ENCODE results near the gene MRPL2.
"Not testable (repeated sequence)": the region's sequence is repeated elsewhere in the genome, so short reads cannot be mapped to it uniquely, and the experiment has no call there.

The MRPL2 gene

DNA sequence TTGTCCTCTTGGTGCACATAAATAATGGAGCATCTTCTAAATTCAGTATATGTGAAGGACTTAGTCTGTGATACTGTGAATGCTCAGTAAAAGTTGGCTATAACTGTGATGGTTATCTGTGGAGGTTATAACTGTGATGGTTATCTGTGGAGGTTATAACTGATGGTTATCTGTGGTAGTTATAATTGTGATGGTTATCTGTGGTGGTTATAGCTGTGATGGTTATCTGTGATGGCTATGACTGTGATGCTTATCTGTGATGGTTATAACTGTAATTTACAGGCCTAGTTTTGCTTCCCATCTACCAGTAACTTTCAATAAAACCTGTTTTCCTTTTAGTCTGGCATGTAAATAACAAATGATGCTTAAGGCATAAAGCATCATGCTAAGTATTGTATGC is 33.4 kb upstream of the MRPL2 start:
- FAIRE-seq (no peak), DNase-seq (ENCODE audit: insufficient read length) (no peak)
- no peak for TF ChIP-seq TAF1 (IDR thresholded peaks at IDR 0.05; ENCODE audit: borderline replicate concordance, low read depth, low read length)

DNA sequence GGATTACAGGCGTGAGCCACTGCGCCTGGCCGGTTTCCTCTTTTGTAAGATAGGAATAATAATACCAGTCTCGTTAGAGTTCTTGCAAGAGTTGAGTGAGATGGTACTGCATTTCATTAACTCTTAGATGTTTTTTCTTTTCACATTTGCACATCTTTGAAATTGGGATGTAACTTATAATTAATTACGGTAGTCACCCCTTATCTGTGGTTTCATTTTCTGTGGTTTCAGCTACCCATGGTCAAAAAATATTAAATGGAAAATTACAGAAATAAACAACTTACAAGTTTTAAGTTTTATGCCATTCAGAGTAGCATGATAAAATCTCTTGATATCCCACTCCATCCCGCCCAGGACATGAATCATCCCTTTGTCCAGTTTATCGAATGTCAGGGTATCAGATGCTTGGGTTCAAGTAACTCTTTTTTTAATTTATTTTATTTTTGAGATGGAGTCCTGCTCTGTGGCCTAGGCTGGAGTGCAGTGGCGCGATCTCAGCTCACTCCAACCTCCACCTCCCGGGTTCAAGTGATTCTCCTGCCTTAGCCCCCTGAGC is 32.3 kb upstream of the MRPL2 start:
- FAIRE-seq (no peak), DNase-seq (ENCODE audit: insufficient read length) (no peak)
- no peak for TF ChIP-seq TAF1 (IDR thresholded peaks at IDR 0.05; ENCODE audit: borderline replicate concordance, low read depth, low read length)
- TF ChIP-seq POLR2AphosphoS5 (IDR thresholded peaks at IDR 0.05; ENCODE audit: low read depth, low read length) = no peak
- no peak for TF ChIP-seq POLR2A (IDR thresholded peaks at IDR 0.05; ENCODE audit: low read depth, low read length)

DNA sequence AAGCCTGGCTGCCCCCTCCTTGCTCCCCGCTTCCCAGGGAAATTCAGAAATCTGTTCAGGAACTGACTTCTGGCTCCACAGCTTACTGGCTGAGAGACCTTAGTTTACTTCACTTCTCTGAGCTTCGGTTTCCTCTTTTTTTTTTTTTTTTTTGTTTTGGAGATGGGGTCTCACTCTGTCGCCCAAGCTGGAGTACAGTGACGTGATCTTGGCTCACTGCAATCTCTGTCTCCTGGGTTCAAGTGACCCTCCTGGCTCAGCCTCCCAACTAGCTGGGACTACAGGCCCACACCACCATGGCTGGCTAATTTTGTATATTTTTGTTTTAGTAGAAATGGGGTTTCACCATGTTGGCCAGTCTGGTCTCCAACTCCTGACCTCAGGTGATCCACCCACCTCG is 31.8 kb upstream of the MRPL2 start:
- TF ChIP-seq POLR2AphosphoS5 (IDR thresholded peaks at IDR 0.05; ENCODE audit: low read depth, low read length) (no peak), TAF1 (IDR thresholded peaks at IDR 0.05; ENCODE audit: borderline replicate concordance, low read depth, low read length) (no peak), POLR2A (IDR thresholded peaks at IDR 0.05; ENCODE audit: low read depth, low read length) (no peak)
- FAIRE-seq = no peak
- DNase-seq (ENCODE audit: insufficient read length) = no peak

DNA sequence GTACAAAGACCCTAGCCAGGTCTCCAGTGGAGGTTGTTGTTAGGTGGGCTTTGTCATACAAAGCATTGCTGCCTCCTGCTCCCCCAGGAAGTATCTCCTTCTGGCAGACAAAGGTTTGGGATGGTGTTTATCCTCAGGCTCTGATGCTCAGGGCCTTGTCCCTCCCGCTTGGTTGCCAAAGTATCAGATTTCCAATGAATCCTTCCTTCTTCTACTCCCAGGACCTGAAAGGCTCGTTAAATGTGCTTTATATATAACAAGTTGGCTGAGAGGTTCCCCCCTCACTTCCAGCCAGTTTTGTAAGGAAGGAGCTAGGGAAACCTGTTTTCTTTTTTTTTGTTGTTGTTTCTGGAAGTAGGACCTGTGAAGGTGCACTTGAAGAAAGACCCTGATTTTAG is 31.3 kb upstream of the MRPL2 start:
- TF ChIP-seq POLR2A (IDR thresholded peaks at IDR 0.05; ENCODE audit: low read depth, low read length) (no peak), TAF1 (IDR thresholded peaks at IDR 0.05; ENCODE audit: borderline replicate concordance, low read depth, low read length) (no peak), POLR2AphosphoS5 (IDR thresholded peaks at IDR 0.05; ENCODE audit: low read depth, low read length) (no peak)
- DNase-seq (ENCODE audit: insufficient read length) (no peak), FAIRE-seq (no peak)

DNA sequence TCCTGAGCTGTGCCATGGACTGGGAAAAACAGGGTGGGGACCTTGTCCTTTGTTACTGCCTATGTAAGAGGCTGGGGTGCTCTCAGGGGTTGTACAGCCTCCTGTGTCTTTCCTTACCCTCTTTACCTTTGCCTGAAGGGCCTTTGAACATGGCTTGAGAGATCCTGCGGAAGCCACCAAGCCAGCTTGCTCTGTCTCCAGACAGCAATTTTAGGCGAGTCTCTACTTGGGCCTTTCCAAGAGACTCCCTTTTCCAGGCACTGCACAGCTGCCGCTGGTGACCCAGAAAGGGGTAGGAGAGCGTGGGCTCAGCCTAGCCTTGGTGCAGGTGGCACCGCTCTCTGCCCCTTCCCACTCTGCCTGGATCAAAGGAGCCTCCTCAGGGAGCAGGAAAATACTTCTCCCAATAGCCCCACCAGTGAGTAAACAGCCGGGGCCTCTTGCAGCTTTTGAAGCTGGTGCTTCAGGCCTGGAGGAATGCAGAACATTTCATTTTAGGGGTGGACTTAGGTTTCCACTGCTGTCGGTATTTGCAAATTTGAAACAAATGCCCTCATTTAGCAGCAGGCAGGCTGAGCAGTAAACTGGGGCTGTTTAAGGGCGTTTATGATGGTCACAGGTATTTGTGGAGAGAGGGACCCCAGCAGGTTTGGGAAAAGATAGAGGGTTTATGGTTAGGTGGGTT is 30.8 kb upstream of the MRPL2 start:
- TF ChIP-seq POLR2AphosphoS5 (IDR thresholded peaks at IDR 0.05; ENCODE audit: low read depth, low read length) (no peak), TAF1 (IDR thresholded peaks at IDR 0.05; ENCODE audit: borderline replicate concordance, low read depth, low read length) (no peak), POLR2A (IDR thresholded peaks at IDR 0.05; ENCODE audit: low read depth, low read length) (no peak)
- no peak for DNase-seq (ENCODE audit: insufficient read length)
- no peak for FAIRE-seq

DNA sequence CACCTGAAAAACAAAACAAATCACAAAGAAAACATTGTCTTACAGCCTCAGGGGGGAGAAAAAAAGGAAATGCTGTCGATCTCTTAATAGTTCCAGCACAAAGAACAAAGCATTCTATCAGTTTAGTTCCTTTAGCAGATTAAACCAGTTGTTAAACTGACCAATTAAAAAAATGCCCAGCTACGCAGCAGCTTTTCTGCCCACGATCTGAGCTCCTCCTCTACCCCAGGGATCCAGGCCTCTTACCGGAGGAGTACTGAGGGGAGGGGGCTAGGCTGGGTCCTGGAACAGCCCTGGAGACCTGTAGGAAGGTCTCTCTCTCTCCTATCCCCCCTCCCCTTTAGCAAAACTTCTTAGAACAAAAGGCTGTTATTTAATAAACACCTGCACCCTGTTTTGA is 30.2 kb upstream of the MRPL2 start:
- DNase-seq (ENCODE audit: insufficient read length) (no peak), FAIRE-seq (no peak)
- TF ChIP-seq POLR2AphosphoS5 (IDR thresholded peaks at IDR 0.05; ENCODE audit: low read depth, low read length) (no peak), TAF1 (IDR thresholded peaks at IDR 0.05; ENCODE audit: borderline replicate concordance, low read depth, low read length) (no peak), POLR2A (IDR thresholded peaks at IDR 0.05; ENCODE audit: low read depth, low read length) (no peak)

DNA sequence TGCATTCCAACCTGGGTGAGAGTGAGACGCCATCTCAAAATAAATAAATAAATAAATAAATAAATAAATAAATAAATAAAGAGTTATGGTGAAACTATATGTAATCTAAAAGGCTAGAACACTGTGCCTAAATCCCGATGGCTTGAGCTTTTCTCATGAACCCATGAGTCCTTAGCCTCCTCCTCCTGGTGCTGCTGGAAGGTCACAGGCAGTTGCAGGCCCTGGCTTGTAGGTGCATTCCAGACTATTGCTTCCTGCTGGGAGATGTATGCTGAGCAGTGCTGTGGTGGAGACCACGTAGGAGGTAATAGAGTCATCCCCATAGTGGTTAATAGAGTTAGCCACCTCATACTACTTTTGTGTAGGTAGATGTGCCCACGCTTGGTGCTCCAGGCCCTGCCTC is 29.4 kb upstream of the MRPL2 start:
- no peak for FAIRE-seq
- TF ChIP-seq TAF1 (IDR thresholded peaks at IDR 0.05; ENCODE audit: borderline replicate concordance, low read depth, low read length) (no peak), POLR2AphosphoS5 (IDR thresholded peaks at IDR 0.05; ENCODE audit: low read depth, low read length) (no peak), POLR2A (IDR thresholded peaks at IDR 0.05; ENCODE audit: low read depth, low read length) (no peak)
- DNase-seq (ENCODE audit: insufficient read length) = no peak

DNA sequence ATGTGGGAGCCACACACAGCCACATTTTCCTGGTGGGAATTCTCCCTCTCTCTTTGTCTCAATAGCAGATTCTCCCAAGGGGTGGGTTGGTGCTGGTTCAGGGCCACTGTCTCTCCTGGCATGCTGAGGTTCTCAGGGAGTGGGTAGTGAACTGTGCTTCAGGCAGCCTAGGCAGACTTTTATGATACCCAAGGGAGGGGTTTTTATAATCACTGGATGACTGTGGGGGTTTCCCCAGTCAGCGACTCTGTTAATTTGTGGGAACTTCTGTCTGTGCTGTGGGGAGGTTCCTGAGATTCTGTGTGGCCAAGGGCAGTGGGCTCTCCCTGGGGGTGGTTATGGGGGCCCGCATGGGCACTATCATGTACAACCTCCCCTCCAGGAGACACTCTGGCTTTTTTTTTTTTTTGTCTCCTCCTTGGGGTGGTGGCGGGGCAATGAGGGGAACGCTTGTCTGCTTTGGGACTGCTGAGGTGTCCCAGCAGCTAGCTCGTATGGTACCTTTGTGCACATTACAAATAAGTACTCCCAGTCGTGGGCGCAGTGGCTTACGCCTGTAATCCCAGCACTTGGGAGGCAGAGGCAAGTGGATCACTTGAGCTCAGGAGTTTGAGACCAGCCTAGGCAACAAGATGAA is 26.9 kb upstream of the MRPL2 start:
- TF ChIP-seq POLR2A (IDR thresholded peaks at IDR 0.05; ENCODE audit: low read depth, low read length) = no peak
- TF ChIP-seq POLR2AphosphoS5 (IDR thresholded peaks at IDR 0.05; ENCODE audit: low read depth, low read length) = no peak
- TF ChIP-seq TAF1 (IDR thresholded peaks at IDR 0.05; ENCODE audit: borderline replicate concordance, low read depth, low read length) = no peak
- no peak for FAIRE-seq

DNA sequence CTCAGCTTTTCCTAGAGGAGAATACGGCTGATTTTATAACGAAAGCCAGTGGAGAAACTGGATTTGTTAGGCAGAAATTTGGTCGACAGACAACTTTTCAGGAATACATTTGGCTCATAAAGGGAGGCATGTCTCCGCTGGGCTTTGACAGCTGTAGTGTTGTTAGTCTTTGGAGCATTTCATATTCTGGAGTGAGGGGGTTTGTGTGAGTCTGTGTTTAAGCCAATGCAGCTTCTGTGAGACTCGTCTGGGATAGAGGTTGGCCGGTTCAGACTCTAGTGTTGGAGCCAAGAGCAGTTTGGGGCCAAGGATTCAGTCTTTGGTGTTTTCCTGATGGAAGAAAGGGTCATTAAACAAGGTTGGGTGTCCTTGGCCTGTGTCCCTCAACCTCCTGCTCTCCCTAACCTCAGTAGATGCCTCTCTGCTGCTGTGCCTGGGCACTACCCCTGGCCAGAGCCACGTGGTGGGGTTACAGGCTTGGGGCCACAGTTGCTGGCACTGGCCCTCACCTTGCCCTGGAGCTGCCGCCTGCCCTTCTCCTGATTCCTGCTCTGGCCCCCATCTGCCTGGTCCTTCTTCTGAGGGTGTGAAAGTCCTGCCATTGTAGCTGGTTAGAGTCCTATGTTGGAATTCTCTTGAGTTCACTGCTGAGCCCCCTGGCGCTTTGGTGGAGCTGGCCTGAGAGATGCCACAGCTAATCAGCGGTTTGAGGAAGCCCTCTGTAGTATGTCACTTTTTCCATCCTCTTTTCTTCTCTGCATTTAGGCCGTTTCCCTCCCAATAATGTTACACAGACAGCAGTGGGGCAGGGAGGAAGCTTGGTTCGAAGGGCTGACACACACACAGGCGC is 23.8 kb upstream of the MRPL2 start:
- FAIRE-seq = no peak
- no peak for DNase-seq (ENCODE audit: insufficient read length)
- no peak for TF ChIP-seq POLR2AphosphoS5 (IDR thresholded peaks at IDR 0.05; ENCODE audit: low read depth, low read length)
- TF ChIP-seq TAF1 (IDR thresholded peaks at IDR 0.05; ENCODE audit: borderline replicate concordance, low read depth, low read length) = no peak
- no peak for TF ChIP-seq POLR2A (IDR thresholded peaks at IDR 0.05; ENCODE audit: low read depth, low read length)

More for the DNA sequence above, 26.9 kb upstream of the MRPL2 start:
- DNase-seq (ENCODE audit: insufficient read length) = peak; percentile 50

DNA sequence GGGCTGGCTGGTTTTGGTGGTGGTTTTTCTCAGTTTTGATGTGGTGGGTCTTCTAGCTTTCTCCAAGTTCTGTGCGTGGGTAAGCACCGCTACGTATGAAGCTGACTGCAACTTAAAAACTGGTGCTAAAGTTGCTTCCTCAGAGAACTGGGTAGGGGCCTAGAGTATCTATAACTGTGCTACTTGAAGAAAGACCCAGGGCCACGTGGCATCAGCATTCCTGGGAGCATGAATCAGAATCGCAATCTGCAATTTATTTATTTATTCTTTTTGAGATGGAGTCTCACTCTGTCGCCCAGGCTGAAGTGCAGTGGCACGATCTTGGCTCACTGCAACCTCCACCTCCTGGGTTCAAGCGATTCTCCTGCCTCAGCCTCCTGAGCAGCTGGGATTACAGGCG is 22.7 kb upstream of the MRPL2 start:
- FAIRE-seq = not testable (repeated sequence)

DNA sequence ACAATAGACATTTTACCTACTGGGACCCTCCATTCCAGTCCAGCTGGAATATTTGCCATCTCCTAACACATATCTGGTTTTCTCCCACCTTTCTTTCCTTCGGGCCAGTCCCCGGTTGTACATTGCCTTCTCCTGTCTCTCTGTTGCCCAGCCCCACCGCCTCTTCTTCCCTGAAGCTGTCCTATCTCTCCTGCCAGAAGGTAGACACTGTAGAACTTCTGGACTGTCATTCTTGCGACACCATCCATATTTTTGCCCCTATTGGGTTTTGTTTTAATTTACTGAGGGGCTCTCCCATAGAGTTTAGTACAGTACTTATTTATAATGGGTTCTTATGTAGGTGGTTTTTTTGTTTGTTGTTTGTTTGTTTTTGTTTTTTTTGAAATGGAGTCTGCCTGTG is 21.8 kb upstream of the MRPL2 start:
- TF ChIP-seq TAF1 (IDR thresholded peaks at IDR 0.05; ENCODE audit: borderline replicate concordance, low read depth, low read length) = no peak
- TF ChIP-seq POLR2AphosphoS5 (IDR thresholded peaks at IDR 0.05; ENCODE audit: low read depth, low read length) = no peak
- TF ChIP-seq POLR2A (IDR thresholded peaks at IDR 0.05; ENCODE audit: low read depth, low read length) = no peak
- DNase-seq (ENCODE audit: insufficient read length) = no peak
- FAIRE-seq = no peak

More for the DNA sequence above, 22.7 kb upstream of the MRPL2 start:
- not testable (repeated sequence) for DNase-seq (ENCODE audit: insufficient read length)

Data from GM12892 (cell line).